COLO829 (cell line): ENCODE measurements around the gene NCS1.
"Not testable (repeated sequence)": the region's sequence is repeated elsewhere in the genome, so short reads cannot be mapped to it uniquely, and the experiment has no call there.

Source experiments
- DNase-seq: peaks from one replicate; pipeline ENCODE4 v3.0.0; 2012; ENCODE audit warnings: low spot score

NCS1 gene

GRCh38 chr9:130263601-130264413 is 91.6 kb downstream of the NCS1 start:
- DNase-seq, result no peak

- DNase-seq, result no peak
These were observed 92.5 kb downstream of the NCS1 start for GRCh38 chr9:130264414-130265350.

- no peak for DNase-seq
These were observed 93.4 kb downstream of the NCS1 start, which contains the start of gene HMCN2 for GRCh38 chr9:130265431-130266235. Gene HMCN2, plus strand, starts transcription at chr9:130265760. Its CDS starts 119 bp downstream, at chr9:130265879.

- no peak for DNase-seq
These were observed 94.3 kb downstream of the NCS1 start for GRCh38 chr9:130266236-130267098.

- no peak for DNase-seq
These were observed 95.7 kb downstream of the NCS1 start for GRCh38 chr9:130267930-130268329.

GRCh38 chr9:130268521-130269211 is 96.5 kb downstream of the NCS1 start:
- DNase-seq, result no peak

- no peak for DNase-seq
These were observed 99.3 kb downstream of the NCS1 start for GRCh38 chr9:130271473-130271872.

- DNase-seq, result no peak
These were observed 103.0 kb downstream of the NCS1 start for GRCh38 chr9:130275156-130275555.

GRCh38 chr9:130276121-130276520 is 103.9 kb downstream of the NCS1 start:
- no peak for DNase-seq

GRCh38 chr9:130276955-130277354 is 104.8 kb downstream of the NCS1 start:
- no peak for DNase-seq

- not testable (repeated sequence) for DNase-seq
These were observed 105.3 kb downstream of the NCS1 start for GRCh38 chr9:130277525-130277924.

- no peak for DNase-seq
These were observed 111.5 kb downstream of the NCS1 start for GRCh38 chr9:130283539-130284248.

GRCh38 chr9:130284249-130284625 is 112.0 kb downstream of the NCS1 start:
- no peak for DNase-seq

GRCh38 chr9:130284690-130285089 is 112.5 kb downstream of the NCS1 start:
- DNase-seq, result no peak

GRCh38 chr9:130285271-130285670 is 113.1 kb downstream of the NCS1 start:
- DNase-seq, result no peak

- DNase-seq, result no peak
These were observed 114.0 kb downstream of the NCS1 start for GRCh38 chr9:130286072-130286770.
